HepG2 (cell line): ENCODE data around the gene ALS2. TPM values are rescaled to one million over a fixed set of nuclear protein-coding genes. Genes with fewer than 3 reads are reported as not detected.

Source experiments
- ATAC-seq: fragments of 200-7000 bp; cut with Tn5 transposase; 3 replicates; pipeline ENCODE4 v1.9.1; 2020; ENCODE audit warnings: mild to moderate bottlenecking, moderate library complexity
- BruUV-seq: library from RNA; stranded (reverse); fragments of 400-500 nt; replicated peaks from 2 replicates; lab custom pipeline; 2021; lab: Mats Ljungman, UMichigan
- CTCF ChIA-PET: fragments of 300-600 bp; formaldehyde crosslinking; extraction: SDS; loops from one replicate; lab custom pipeline; 2021; ENCODE audit warnings: low total read pairs, inconsistent platforms, low intra/inter-chr PET ratio; lab: Yijun Ruan, JAX
- POLR2A ChIA-PET: fragments of 350-600 bp; sonication (Branson Sonifier 250); formaldehyde crosslinking; loops from one replicate; lab custom pipeline; 2020; ENCODE audit warnings: antibody characterized with exemption, inconsistent platforms; lab: Yijun Ruan, JAX
- DNase-seq: peaks from one replicate; pipeline ENCODE4 v3.0.0-alpha.2; 2015; ENCODE audit warnings: low spot score
- FAIRE-seq: peaks from 3 replicates; lab custom pipeline; 2011; peaks lifted over from hg19 to GRCh38; lab: Jason Lieb, UNC
- H2AFZ ChIP-seq: one replicate; pipeline ENCODE4 v1.6.1; 2011; ENCODE audit warnings: low read length, inconsistent platforms
- H3K27ac ChIP-seq: fragments of 300-600 bp; 3 replicates; pipeline ENCODE4 v1.8.0; 2011; ENCODE audit warnings: mixed run types, mild to moderate bottlenecking, mixed read lengths, low read length, inconsistent platforms; ENCODE audit not compliant: insufficient read depth; ENCODE audit errors: extremely low read length
- H3K27me3 ChIP-seq, 2 experiments: fragments of 200-600 bp in 1 of 2; 2 replicates in 1 of 2; 3 replicates in 1 of 2; pipeline versions ENCODE4 v1.6.0 to v1.8.0; 2011; ENCODE audit warnings: low read length in 2 of 2, mild to moderate bottlenecking in 2 of 2, moderate library complexity in 2 of 2, inconsistent platforms in 1 of 2; ENCODE audit not compliant: insufficient read depth in 2 of 2, control insufficient read depth in 1 of 2
- H3K36me3 ChIP-seq, 2 experiments: fragments of 200-600 bp in 1 of 2; replicated peaks in 1 of 2; 2 replicates in 1 of 2; 3 replicates in 1 of 2; pipeline versions ENCODE4 v1.5.1 to v1.8.0; 2011; ENCODE audit warnings: low read length in 2 of 2, inconsistent platforms in 1 of 2; ENCODE audit not compliant: insufficient read depth in 2 of 2, control insufficient read depth in 1 of 2
- H3K4me1 ChIP-seq: 2 replicates; pipeline ENCODE4 v1.5.1; 2012; ENCODE audit warnings: low read length, inconsistent platforms; ENCODE audit not compliant: insufficient read depth
- H3K4me2 ChIP-seq: 2 replicates; pipeline ENCODE4 v1.6.0; 2011; ENCODE audit warnings: low read depth, low read length, inconsistent platforms
- H3K4me3 ChIP-seq, 3 experiments: fragments of 200-600 bp in 1 of 3; sonication (generic), shearing (Covaris generic) in 1 of 3; replicated peaks in 1 of 3; 2 replicates each; pipeline ENCODE4 v1.5.1; 2011 to 2016; ENCODE audit warnings: low read length in 3 of 3, inconsistent platforms in 2 of 3, low read depth in 2 of 3, mild to moderate bottlenecking in 2 of 3, control low read depth in 1 of 3, mixed read lengths in 1 of 3; ENCODE audit not compliant: insufficient read depth in 1 of 3
- H3K79me2 ChIP-seq: one replicate; pipeline ENCODE4 v1.6.1; 2011; ENCODE audit warnings: low read length, inconsistent platforms; ENCODE audit not compliant: insufficient read depth
- H3K9ac ChIP-seq: 2 replicates; pipeline ENCODE4 v1.6.0; 2011; ENCODE audit warnings: mild to moderate bottlenecking, low read depth, low read length, inconsistent platforms; ENCODE audit not compliant: insufficient read depth
- H3K9me3 ChIP-seq: 2 replicates; pipeline ENCODE4 v1.5.1; 2012; ENCODE audit warnings: mild to moderate bottlenecking, low read length
- H4K20me1 ChIP-seq: 2 replicates; pipeline ENCODE4 v1.6.0; 2011; ENCODE audit warnings: inconsistent platforms, mild to moderate bottlenecking, low read length, moderate library complexity; ENCODE audit not compliant: insufficient read depth
- CBX5 ChIP-seq: sonication (generic); formaldehyde crosslinking; IDR thresholded peaks from 2 replicates; pipeline ENCODE4 v1.4.0; 2020; ENCODE audit warnings: missing genetic modification reagents, borderline replicate concordance
- FOXA1 ChIP-seq, 2 experiments: fragments of 450-650 bp in 1 of 2; sonication (generic) in 1 of 2; formaldehyde crosslinking in 1 of 2; IDR thresholded peaks; 2 replicates each; pipeline versions ENCODE4 v1.4.0 to v1.6.1; 2016 to 2020; ENCODE audit warnings: missing genetic modification reagents in 1 of 2
- KAT2B ChIP-seq: fragments of 150-350 bp; IDR thresholded peaks from 2 replicates; pipeline ENCODE4 v1.6.1; 2014; ENCODE audit warnings: low read depth, low read length, borderline replicate concordance
- ZNF768 ChIP-seq: sonication (generic); formaldehyde crosslinking; IDR thresholded peaks from 2 replicates; pipeline ENCODE4 v1.4.0; 2020; ENCODE audit warnings: missing genetic modification reagents
- WGBS: methylation state at CpG from one replicate; pipeline ENCODE4 v1.1.6; 2017; ENCODE audit warnings: low lambda C conversion rate; 5-methylcytosine and 5-hydroxymethylcytosine counted together
- in situ Hi-C: cut with HindIII; loops from 2 replicates; pipeline ENCODE4 v1.10.0; 2017; ENCODE audit warnings: low pct_unique_long_range_greater_than_20kb; ENCODE audit not compliant: extremely low pct_ligation_motif_present
- intact Hi-C: fragments of 100-400 bp; cut with micrococcal nuclease; formaldehyde crosslinking; loops from one replicate; pipeline ENCODE4 v1.10.0; 2022; ENCODE audit not compliant: unreplicated experiment
- polyA plus RNA-seq, 8 experiments: library from polyadenylated mRNA; depleted of rRNA in 3 of 8; stranded (reverse) in 7 of 8; unstranded in 1 of 8; fragments of >200 nt; fragmentation: Illumina TruSeq in 4 of 8; extraction: Trizol in 4 of 8; gene quantifications; 2 replicates each; pipeline versions ENCODE4 v1.2.1 to v1.2.3, GENCODE V29; 2011 to 2016; ENCODE audit warnings: low read depth in 4 of 8, missing spikeins in 1 of 8, mixed read lengths in 1 of 8; ENCODE audit not compliant: insufficient read depth in 1 of 8
- total RNA-seq, 5 experiments: library from RNA; depleted of rRNA; stranded (reverse); fragments of >200 nt; fragmentation: Illumina TruSeq; extraction: Trizol; gene quantifications; 2 replicates each; pipeline ENCODE4 v1.2.3, GENCODE V29; 2016; ENCODE audit warnings: low read depth in 1 of 5
- TF ChIP-seq, protein P1 (sequence below): sonication (generic); formaldehyde crosslinking; IDR thresholded peaks from 2 replicates; pipeline ENCODE4 v1.5.1; 2020; ENCODE audit warnings: mild to moderate bottlenecking, missing genetic modification reagents, moderate library complexity
- TF ChIP-seq, protein P2 (sequence below): sonication (generic); formaldehyde crosslinking; IDR thresholded peaks from 2 replicates; pipeline ENCODE4 v1.5.1; 2020; ENCODE audit warnings: missing genetic modification reagents, mild to moderate bottlenecking, borderline replicate concordance
- TF ChIP-seq, protein P3 (sequence below): sonication (generic); formaldehyde crosslinking; IDR thresholded peaks from 2 replicates; pipeline ENCODE4 v1.4.0; 2020; ENCODE audit warnings: low read depth, mild to moderate bottlenecking, missing genetic modification reagents

Gene ALS2
- total and polyA plus RNA-seq, 2 of the 13 experiments (the other 11 are each of a cell fraction or from before 2014, with no cell fraction given) = 12.7 to 19.3 TPM

DNA sequence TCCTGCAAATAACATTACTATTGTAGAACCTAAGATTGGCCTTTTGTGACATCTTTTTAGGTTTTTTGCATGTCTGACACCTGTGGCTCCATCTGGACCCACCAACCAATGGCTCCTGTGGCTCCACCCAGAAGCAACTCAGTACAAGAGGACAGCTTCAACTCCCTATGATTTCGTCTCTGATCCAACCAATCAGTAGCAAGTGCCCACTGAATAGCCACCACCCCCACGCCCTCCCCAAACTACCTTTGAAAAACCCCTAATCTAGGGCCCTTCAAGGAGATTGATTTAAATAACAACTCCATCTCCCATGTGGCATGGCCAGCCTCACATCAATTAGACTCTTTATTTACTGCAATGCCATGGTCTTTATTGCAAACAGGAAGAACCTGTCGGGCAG lies 105.9 kb downstream of the ALS2 start (continued):
- TF ChIP-seq, protein P1, sequence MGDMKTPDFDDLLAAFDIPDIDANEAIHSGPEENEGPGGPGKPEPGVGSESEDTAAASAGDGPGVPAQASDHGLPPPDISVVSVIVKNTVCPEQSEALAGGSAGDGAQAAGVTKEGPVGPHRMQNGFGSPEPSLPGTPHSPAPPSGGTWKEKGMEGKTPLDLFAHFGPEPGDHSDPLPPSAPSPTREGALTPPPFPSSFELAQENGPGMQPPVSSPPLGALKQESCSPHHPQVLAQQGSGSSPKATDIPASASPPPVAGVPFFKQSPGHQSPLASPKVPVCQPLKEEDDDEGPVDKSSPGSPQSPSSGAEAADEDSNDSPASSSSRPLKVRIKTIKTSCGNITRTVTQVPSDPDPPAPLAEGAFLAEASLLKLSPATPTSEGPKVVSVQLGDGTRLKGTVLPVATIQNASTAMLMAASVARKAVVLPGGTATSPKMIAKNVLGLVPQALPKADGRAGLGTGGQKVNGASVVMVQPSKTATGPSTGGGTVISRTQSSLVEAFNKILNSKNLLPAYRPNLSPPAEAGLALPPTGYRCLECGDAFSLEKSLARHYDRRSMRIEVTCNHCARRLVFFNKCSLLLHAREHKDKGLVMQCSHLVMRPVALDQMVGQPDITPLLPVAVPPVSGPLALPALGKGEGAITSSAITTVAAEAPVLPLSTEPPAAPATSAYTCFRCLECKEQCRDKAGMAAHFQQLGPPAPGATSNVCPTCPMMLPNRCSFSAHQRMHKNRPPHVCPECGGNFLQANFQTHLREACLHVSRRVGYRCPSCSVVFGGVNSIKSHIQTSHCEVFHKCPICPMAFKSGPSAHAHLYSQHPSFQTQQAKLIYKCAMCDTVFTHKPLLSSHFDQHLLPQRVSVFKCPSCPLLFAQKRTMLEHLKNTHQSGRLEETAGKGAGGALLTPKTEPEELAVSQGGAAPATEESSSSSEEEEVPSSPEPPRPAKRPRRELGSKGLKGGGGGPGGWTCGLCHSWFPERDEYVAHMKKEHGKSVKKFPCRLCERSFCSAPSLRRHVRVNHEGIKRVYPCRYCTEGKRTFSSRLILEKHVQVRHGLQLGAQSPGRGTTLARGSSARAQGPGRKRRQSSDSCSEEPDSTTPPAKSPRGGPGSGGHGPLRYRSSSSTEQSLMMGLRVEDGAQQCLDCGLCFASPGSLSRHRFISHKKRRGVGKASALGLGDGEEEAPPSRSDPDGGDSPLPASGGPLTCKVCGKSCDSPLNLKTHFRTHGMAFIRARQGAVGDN (CRISPR knock-in tag) = no peak

DNA sequence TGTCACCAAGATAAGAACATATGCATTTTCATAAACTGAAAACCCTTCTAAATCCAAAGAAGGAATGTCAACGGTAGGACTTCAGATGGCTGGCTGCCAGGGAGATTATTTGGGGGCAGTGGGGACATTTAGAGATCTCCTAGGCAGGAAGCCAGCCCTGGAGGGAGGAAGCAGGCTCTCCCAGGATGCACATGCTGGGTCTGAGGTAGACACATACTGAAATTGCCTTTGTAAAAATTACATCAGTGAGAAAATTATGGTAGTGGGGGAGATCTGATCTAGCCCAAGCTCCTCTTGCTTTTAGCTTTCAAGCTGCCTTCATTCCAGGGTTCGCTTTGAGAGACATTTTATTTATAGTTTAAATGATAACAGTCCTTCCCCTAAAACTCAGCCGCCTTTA lies 106.4 kb downstream of the ALS2 start:
- ATAC-seq (no peak), DNase-seq (no peak), FAIRE-seq (no peak)
- H3K27me3 ChIP-seq = peaks cover 0 to 12% of the 10 kb centered on the region in 2 experiments; a peak in 3 of 5 replicates
- no peaks in the 10 kb centered on the region for H3K9me3 ChIP-seq
- BruUV-seq = no TSS peak
- POLR2A ChIA-PET = no interaction called here
- no peaks in the 10 kb centered on the region for H3K36me3 ChIP-seq
- 29% methylated on average over 3 of the region's 3 CpGs for WGBS
- no peaks in the 10 kb centered on the region for H3K79me2 ChIP-seq
- no peaks in the 10 kb centered on the region for H3K4me1 ChIP-seq
- no peak overlapping the region for H3K27ac ChIP-seq
- CTCF ChIA-PET = no interaction called here
- in situ Hi-C loops = no loop called here
- intact Hi-C loops = no loop called here
- no peak overlapping the region for H2AFZ ChIP-seq
- no peak overlapping the region for H3K4me3 ChIP-seq
- TF ChIP-seq CBX5 (no peak), ZNF768 (CRISPR knock-in tag) (no peak), FOXA1 (IDR thresholded peaks at IDR 0.05) (no peak), FOXA1 (CRISPR knock-in tag; IDR thresholded peaks at IDR 0.05) (no peak), KAT2B (no peak)
- TF ChIP-seq, protein P2, sequence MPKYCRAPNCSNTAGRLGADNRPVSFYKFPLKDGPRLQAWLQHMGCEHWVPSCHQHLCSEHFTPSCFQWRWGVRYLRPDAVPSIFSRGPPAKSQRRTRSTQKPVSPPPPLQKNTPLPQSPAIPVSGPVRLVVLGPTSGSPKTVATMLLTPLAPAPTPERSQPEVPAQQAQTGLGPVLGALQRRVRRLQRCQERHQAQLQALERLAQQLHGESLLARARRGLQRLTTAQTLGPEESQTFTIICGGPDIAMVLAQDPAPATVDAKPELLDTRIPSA (CRISPR knock-in tag) = no peak
- TF ChIP-seq, protein P3, sequence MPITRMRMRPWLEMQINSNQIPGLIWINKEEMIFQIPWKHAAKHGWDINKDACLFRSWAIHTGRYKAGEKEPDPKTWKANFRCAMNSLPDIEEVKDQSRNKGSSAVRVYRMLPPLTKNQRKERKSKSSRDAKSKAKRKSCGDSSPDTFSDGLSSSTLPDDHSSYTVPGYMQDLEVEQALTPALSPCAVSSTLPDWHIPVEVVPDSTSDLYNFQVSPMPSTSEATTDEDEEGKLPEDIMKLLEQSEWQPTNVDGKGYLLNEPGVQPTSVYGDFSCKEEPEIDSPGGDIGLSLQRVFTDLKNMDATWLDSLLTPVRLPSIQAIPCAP = no peak
- no peaks in the 10 kb centered on the region for H4K20me1 ChIP-seq
- H3K4me2 ChIP-seq = no peak overlapping the region
- H3K9ac ChIP-seq = no peak overlapping the region
